GM12872 (cell line): ENCODE results near the gene SCN4B.

Experiments used
- CTCF ChIP-seq: IDR thresholded peaks from 3 replicates; pipeline ENCODE4 v1.5.1; 2011; ENCODE audit warnings: low read depth, mild to moderate bottlenecking, low read length, moderate library complexity; ENCODE audit not compliant: insufficient read depth

SCN4B gene

GRCh38 chr11:118170231-118170630 lies 17.6 kb upstream of the SCN4B start:
- TF ChIP-seq CTCF = no peak

GRCh38 chr11:118169300-118170140 lies 16.9 kb upstream of the SCN4B start:
- no peak for TF ChIP-seq CTCF

GRCh38 chr11:118168751-118169150 lies 16.1 kb upstream of the SCN4B start:
- TF ChIP-seq CTCF = no peak

GRCh38 chr11:118168316-118168715 lies 15.7 kb upstream of the SCN4B start:
- no peak for TF ChIP-seq CTCF

GRCh38 chr11:118167906-118168305 lies 15.3 kb upstream of the SCN4B start:
- TF ChIP-seq CTCF = no peak

GRCh38 chr11:118167253-118167652 lies 14.6 kb upstream of the SCN4B start:
- no peak for TF ChIP-seq CTCF

- no peak for TF ChIP-seq CTCF
These were observed 14.0 kb upstream of the SCN4B start for GRCh38 chr11:118166641-118167040.
